Prostate gland (tissue), 2 donors: Measurements from ENCODE around the gene ADGRD1. TPM values are rescaled to one million over a fixed set of nuclear protein-coding genes. Genes with fewer than 3 reads are reported as not detected.

ENCODE experiments used
- DNase-seq: peaks from one replicate; pipeline ENCODE4 v3.0.0-alpha.2; 2019; ENCODE audit warnings: low spot score
- H3K27ac ChIP-seq, 2 donors: fragments of 200-600 bp; sonication (generic); 2 replicates each; pipeline ENCODE4 v1.5.1; 2017 to 2019
- H3K27me3 ChIP-seq: fragments of 200-600 bp; sonication (generic); replicated peaks from 2 replicates; pipeline ENCODE4 v1.5.1; 2019; ENCODE audit not compliant: insufficient read depth
- H3K36me3 ChIP-seq, 2 donors: fragments of 200-600 bp; sonication (generic); 1 replicate in 1 of 2; 2 replicates in 1 of 2; pipeline versions ENCODE4 v1.5.1 to v1.8.1; 2017 to 2019
- H3K4me1 ChIP-seq: fragments of 200-600 bp; sonication (generic); replicated peaks from 2 replicates; pipeline ENCODE4 v1.5.1; 2019
- H3K4me3 ChIP-seq, 2 donors: fragments of 200-600 bp; sonication (generic); 2 replicates each; pipeline ENCODE4 v1.5.1; 2017 to 2019
- H3K9me3 ChIP-seq: fragments of 200-600 bp; sonication (generic); 2 replicates; pipeline ENCODE4 v1.5.1; 2017
- POLR2A ChIP-seq: fragments of 450-650 bp; IDR thresholded peaks from one replicate; pipeline ENCODE4 v1.6.1; 2016; ENCODE audit warnings: antibody characterized with exemption, mild to moderate bottlenecking
- POLR2AphosphoS5 ChIP-seq: sonication (generic); formaldehyde crosslinking; IDR thresholded peaks from one replicate; pipeline ENCODE4 v1.6.1; 2017; ENCODE audit warnings: antibody characterized with exemption
- WGBS: methylation state at CpG from one replicate; pipeline ENCODE4 v1.1.5; 2018; 5-methylcytosine and 5-hydroxymethylcytosine counted together
- intact Hi-C: fragments of 100-400 bp; cut with DNase I; formaldehyde crosslinking; loops from one replicate; pipeline ENCODE4 v1.14.2; 2022
- total RNA-seq, 2 donors: library from RNA; depleted of rRNA; stranded (reverse); fragments of >200 nt; gene quantifications; one replicate each; pipeline ENCODE4 v1.1.0, GENCODE V29; 2016
- TF ChIP-seq, protein P1 (sequence below), 4 experiments: fragments of 200-600 bp in 2 of 4; fragments of 450-650 bp in 2 of 4; sonication (generic) in 2 of 4; IDR thresholded peaks; 1 replicate in 3 of 4; 2 replicates in 1 of 4; pipeline ENCODE4 v1.5.1; 2016 to 2019; ENCODE audit warnings: antibody characterized with exemption in 4 of 4, mild to moderate bottlenecking in 2 of 4, moderate library complexity in 2 of 4

Gene ADGRD1
- total RNA-seq, 2 donors from 2014 or later = 4.3 to 20.9 TPM

DNA sequence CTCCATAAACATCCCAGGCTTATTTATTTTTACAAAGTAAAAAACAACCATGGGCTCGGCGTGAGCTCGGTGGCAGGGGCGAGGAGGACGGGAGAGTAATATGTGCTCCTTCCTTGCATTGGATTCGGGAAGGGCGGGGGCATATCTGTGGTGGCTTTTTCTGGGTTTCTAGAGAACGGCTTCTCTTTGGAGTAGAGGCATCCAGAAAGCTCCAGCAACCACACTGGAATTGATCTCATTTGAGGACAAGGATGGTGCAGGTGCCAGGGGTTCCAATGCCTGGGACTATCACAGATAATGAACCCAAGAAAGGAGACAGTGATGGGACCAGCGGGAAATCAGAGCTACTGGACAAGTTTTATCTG is 18.9 kb downstream of the ADGRD1 start:
- no peak for DNase-seq

DNA sequence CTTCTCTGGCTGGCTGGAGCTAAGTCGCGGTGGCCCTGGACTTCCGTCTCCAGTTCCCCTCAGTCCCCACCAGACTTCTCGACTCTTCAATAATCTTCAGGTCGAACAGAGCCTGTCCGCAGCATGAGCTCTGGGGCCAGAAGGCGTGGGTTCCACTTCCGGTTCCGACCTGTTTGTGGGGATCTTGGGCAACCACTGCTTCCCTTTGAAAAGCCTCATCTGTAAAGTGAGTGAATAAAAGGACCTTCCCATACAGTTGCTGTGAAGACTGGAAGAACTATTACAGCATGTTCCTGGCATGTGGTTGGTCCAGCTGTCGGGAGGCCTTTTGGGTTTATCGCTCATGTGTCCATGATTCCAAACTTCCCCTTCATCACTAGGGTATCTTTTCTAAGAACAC is 19.4 kb downstream of the ADGRD1 start:
- H3K4me3 ChIP-seq = no peak overlapping the region
- WGBS = 76% methylated on average over 11 of the region's 11 CpGs
- H3K4me1 ChIP-seq = no peaks in the 10 kb centered on the region
- no peak for TF ChIP-seq POLR2A
- no peak for TF ChIP-seq POLR2AphosphoS5
- TF ChIP-seq, protein P1, sequence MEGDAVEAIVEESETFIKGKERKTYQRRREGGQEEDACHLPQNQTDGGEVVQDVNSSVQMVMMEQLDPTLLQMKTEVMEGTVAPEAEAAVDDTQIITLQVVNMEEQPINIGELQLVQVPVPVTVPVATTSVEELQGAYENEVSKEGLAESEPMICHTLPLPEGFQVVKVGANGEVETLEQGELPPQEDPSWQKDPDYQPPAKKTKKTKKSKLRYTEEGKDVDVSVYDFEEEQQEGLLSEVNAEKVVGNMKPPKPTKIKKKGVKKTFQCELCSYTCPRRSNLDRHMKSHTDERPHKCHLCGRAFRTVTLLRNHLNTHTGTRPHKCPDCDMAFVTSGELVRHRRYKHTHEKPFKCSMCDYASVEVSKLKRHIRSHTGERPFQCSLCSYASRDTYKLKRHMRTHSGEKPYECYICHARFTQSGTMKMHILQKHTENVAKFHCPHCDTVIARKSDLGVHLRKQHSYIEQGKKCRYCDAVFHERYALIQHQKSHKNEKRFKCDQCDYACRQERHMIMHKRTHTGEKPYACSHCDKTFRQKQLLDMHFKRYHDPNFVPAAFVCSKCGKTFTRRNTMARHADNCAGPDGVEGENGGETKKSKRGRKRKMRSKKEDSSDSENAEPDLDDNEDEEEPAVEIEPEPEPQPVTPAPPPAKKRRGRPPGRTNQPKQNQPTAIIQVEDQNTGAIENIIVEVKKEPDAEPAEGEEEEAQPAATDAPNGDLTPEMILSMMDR (IDR thresholded peaks at IDR 0.05) = no peak
- H3K27ac ChIP-seq = no peak overlapping the region
- no peaks in the 10 kb centered on the region for H3K27me3 ChIP-seq
- no peak for DNase-seq
- intact Hi-C loops = no loop called here
- no peaks in the 10 kb centered on the region for H3K36me3 ChIP-seq
- H3K9me3 ChIP-seq = no peaks in the 10 kb centered on the region

More for the DNA sequence above, 18.9 kb downstream of the ADGRD1 start:
- Histone ChIP-seq H3K27me3 (no peaks in the 10 kb centered on the region), H3K36me3 (no peaks in the 10 kb centered on the region), H3K4me3 (no peak overlapping the region), H3K9me3 (no peaks in the 10 kb centered on the region), H3K4me1 (no peaks in the 10 kb centered on the region), H3K27ac (no peak overlapping the region)
- intact Hi-C loops = no loop called here
- TF ChIP-seq, protein P1 (IDR thresholded peaks at IDR 0.05) = no peak
- TF ChIP-seq POLR2AphosphoS5 = no peak
- TF ChIP-seq POLR2A = no peak
- WGBS = 70% methylated on average over 9 of the region's 9 CpGs

DNA sequence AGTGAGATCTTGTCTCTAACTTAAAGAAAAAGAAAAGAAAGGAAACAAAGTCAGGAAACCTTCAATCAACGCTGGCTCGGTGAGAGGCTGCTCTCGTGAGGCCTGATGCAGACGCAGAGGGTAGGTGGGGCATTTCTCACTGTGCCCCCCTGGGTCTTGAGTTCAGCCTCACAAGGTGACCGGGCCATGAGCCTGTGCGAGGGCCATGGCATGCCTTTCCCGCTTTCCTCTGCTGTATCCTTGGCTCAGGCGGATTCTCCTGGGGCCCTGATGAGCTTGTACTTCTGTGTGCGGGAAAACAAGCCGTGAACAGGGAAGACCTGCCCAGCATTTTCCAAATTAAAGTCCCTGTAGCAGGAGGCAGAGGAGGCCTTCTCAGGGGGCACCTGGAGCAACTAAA is 20.2 kb downstream of the ADGRD1 start:
- intact Hi-C loops = no loop called here
- H3K4me3 ChIP-seq = no peak overlapping the region
- TF ChIP-seq POLR2A (no peak), POLR2AphosphoS5 (no peak)
- TF ChIP-seq, protein P1 (IDR thresholded peaks at IDR 0.05) = no peak
- H3K36me3 ChIP-seq = no peaks in the 10 kb centered on the region
- DNase-seq = no peak
- WGBS = 95% methylated on average over 10 of the region's 10 CpGs
- H3K4me1 ChIP-seq = no peaks in the 10 kb centered on the region
- no peak overlapping the region for H3K27ac ChIP-seq
- no peaks in the 10 kb centered on the region for H3K27me3 ChIP-seq
- no peaks in the 10 kb centered on the region for H3K9me3 ChIP-seq

DNA sequence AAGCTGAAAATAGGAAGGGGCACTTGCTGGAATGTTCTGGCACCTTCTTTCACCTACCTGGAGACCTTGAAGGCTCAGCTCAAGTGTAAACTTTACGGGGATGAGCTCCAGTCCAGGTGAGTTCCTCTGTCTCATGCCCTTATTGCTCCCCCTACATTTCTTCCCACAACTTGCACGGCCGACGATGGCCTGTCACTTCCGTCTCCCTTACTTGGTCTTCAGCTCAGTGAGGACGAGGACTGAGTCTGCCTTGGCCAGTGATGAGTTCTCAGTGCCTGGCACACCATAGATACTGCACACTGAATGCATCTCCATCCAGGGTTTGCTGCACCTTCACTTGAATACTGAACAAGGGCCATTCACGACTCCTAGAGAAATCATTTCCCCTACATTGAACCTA is 21.4 kb downstream of the ADGRD1 start:
- no peaks in the 10 kb centered on the region for H3K4me1 ChIP-seq
- TF ChIP-seq POLR2AphosphoS5 (no peak), POLR2A (no peak)
- TF ChIP-seq, protein P1 (IDR thresholded peaks at IDR 0.05) = no peak
- no peak overlapping the region for H3K4me3 ChIP-seq
- WGBS = 75% methylated on average over 7 of the region's 7 CpGs
- H3K27me3 ChIP-seq = no peaks in the 10 kb centered on the region
- H3K27ac ChIP-seq = no peak overlapping the region
- DNase-seq = no peak
- no peaks in the 10 kb centered on the region for H3K36me3 ChIP-seq
- intact Hi-C loops = no loop called here
- H3K9me3 ChIP-seq = no peaks in the 10 kb centered on the region

DNA sequence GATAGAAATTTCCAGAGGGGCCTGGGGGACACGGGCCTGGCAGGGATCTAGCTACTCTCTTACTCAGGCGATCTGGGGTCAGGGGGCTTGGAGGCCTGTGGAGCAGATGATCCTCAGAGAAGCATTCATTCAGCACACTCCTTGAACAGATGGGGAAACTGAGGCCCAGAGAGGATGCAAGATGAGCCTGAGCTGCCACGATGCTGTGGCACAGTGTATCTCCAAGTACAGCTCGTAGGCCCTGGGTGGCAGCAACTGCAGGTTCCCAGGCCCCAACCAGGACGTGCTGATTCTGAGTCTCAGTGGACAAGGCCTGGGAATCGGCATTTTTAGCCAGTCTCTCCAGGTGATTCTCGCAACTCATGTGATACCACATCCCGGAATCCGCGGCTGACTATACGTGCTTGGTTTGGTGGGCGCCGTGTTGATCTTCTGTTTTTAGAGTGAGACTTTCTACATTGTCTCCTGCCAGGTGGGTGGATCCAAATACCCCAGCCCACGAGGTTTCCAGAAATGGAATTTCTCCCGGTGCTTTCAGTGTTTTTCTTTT is 22.5 kb downstream of the ADGRD1 start:
- DNase-seq = no peak
- Histone ChIP-seq H3K27ac (no peak overlapping the region), H3K4me1 (no peaks in the 10 kb centered on the region), H3K36me3 (no peaks in the 10 kb centered on the region), H3K4me3 (no peak overlapping the region), H3K9me3 (no peaks in the 10 kb centered on the region), H3K27me3 (no peaks in the 10 kb centered on the region)
- intact Hi-C loops = no loop called here
- TF ChIP-seq, protein P1 (IDR thresholded peaks at IDR 0.05) = no peak
- TF ChIP-seq POLR2A = no peak
- TF ChIP-seq POLR2AphosphoS5 = no peak
- WGBS = 92% methylated on average over 15 of the region's 15 CpGs
